Measurements from ENCODE around the gene ATP1A2.

Gene ATP1A2

GRCh38 chr1:160178731-160179130 is 63.2 kb downstream of the ATP1A2 start:
- no peak overlapping the region for H3K9ac ChIP-seq
- no peaks in the 10 kb centered on the region for H3K27me3 ChIP-seq (ENCODE audit: control insufficient read depth, insufficient read depth, low read length)
- no peak overlapping the region for H3K4me2 ChIP-seq (ENCODE audit: low read length)
- TF ChIP-seq CTCF (IDR thresholded peaks at IDR 0.05): no peak
- no peaks in the 10 kb centered on the region for H3K4me1 ChIP-seq
- H3K4me3 ChIP-seq (ENCODE audit: low read depth, low read length): no peak overlapping the region
- H2AFZ ChIP-seq: no peak overlapping the region
- no peaks in the 10 kb centered on the region for H3K36me3 ChIP-seq (ENCODE audit: control insufficient read depth, insufficient read depth, low read length)
- no peaks in the 10 kb centered on the region for H3K9me3 ChIP-seq (ENCODE audit: control insufficient read depth, low read length)
- H3K79me2 ChIP-seq: no peaks in the 10 kb centered on the region
- no peak overlapping the region for H3K27ac ChIP-seq

GRCh38 chr1:160179336-160179735 is 63.8 kb downstream of the ATP1A2 start:
- no peak overlapping the region for H3K4me3 ChIP-seq (ENCODE audit: low read depth, low read length)
- H3K4me1 ChIP-seq: no peaks in the 10 kb centered on the region
- no peak overlapping the region for H3K27ac ChIP-seq
- no peak overlapping the region for H3K9ac ChIP-seq
- no peaks in the 10 kb centered on the region for H3K27me3 ChIP-seq (ENCODE audit: control insufficient read depth, insufficient read depth, low read length)
- H3K79me2 ChIP-seq: no peaks in the 10 kb centered on the region
- H2AFZ ChIP-seq: no peak overlapping the region
- no peaks in the 10 kb centered on the region for H3K9me3 ChIP-seq (ENCODE audit: control insufficient read depth, low read length)
- no peaks in the 10 kb centered on the region for H3K36me3 ChIP-seq (ENCODE audit: control insufficient read depth, insufficient read depth, low read length)
- no peak overlapping the region for H3K4me2 ChIP-seq (ENCODE audit: low read length)
- TF ChIP-seq CTCF (IDR thresholded peaks at IDR 0.05): no peak

GRCh38 chr1:160186246-160186645 is 70.7 kb downstream of the ATP1A2 start:
- H3K4me3 ChIP-seq (ENCODE audit: low read depth, low read length): no peak overlapping the region

GRCh38 chr1:160186729-160187128 is 71.2 kb downstream of the ATP1A2 start:
- H3K9ac ChIP-seq: no peak overlapping the region
- no peaks in the 10 kb centered on the region for H3K36me3 ChIP-seq (ENCODE audit: control insufficient read depth, insufficient read depth, low read length)
- H3K27ac ChIP-seq: no peak overlapping the region
- H3K79me2 ChIP-seq: no peaks in the 10 kb centered on the region
- no peak for TF ChIP-seq CTCF (IDR thresholded peaks at IDR 0.05)
- H3K4me1 ChIP-seq: no peaks in the 10 kb centered on the region
- H2AFZ ChIP-seq: no peak overlapping the region
- no peaks in the 10 kb centered on the region for H3K9me3 ChIP-seq (ENCODE audit: control insufficient read depth, low read length)
- H3K27me3 ChIP-seq (ENCODE audit: control insufficient read depth, insufficient read depth, low read length): no peaks in the 10 kb centered on the region
- H3K4me2 ChIP-seq (ENCODE audit: low read length): no peak overlapping the region
- H3K4me3 ChIP-seq (ENCODE audit: low read depth, low read length): no peak overlapping the region

More at GRCh38 chr1:160186246-160186645, 70.7 kb downstream of the ATP1A2 start:
- H3K9me3 ChIP-seq (ENCODE audit: control insufficient read depth, low read length): no peaks in the 10 kb centered on the region
- no peak overlapping the region for H3K27ac ChIP-seq
- TF ChIP-seq CTCF (IDR thresholded peaks at IDR 0.05): no peak
- H3K4me1 ChIP-seq: no peaks in the 10 kb centered on the region
- no peaks in the 10 kb centered on the region for H3K79me2 ChIP-seq
- no peaks in the 10 kb centered on the region for H3K36me3 ChIP-seq (ENCODE audit: control insufficient read depth, insufficient read depth, low read length)
- no peak overlapping the region for H3K9ac ChIP-seq
- no peak overlapping the region for H2AFZ ChIP-seq
- H3K27me3 ChIP-seq (ENCODE audit: control insufficient read depth, insufficient read depth, low read length): no peaks in the 10 kb centered on the region
- H3K4me2 ChIP-seq (ENCODE audit: low read length): no peak overlapping the region

GRCh38 chr1:160187407-160187806 is 71.8 kb downstream of the ATP1A2 start:
- H3K79me2 ChIP-seq: no peaks in the 10 kb centered on the region
- H3K4me3 ChIP-seq (ENCODE audit: low read depth, low read length): no peak overlapping the region
- no peaks in the 10 kb centered on the region for H3K36me3 ChIP-seq (ENCODE audit: control insufficient read depth, insufficient read depth, low read length)
- TF ChIP-seq CTCF (IDR thresholded peaks at IDR 0.05): no peak
- H2AFZ ChIP-seq: no peak overlapping the region
- no peak overlapping the region for H3K4me2 ChIP-seq (ENCODE audit: low read length)
- H3K4me1 ChIP-seq: no peaks in the 10 kb centered on the region
- H3K27ac ChIP-seq: no peak overlapping the region
- H3K9me3 ChIP-seq (ENCODE audit: control insufficient read depth, low read length): no peaks in the 10 kb centered on the region
- no peak overlapping the region for H3K9ac ChIP-seq
- no peaks in the 10 kb centered on the region for H3K27me3 ChIP-seq (ENCODE audit: control insufficient read depth, insufficient read depth, low read length)
